GM23338 (cell line): Measurements from ENCODE around the gene UGT1A3. TPM values are rescaled to one million over a fixed set of nuclear protein-coding genes. Genes with fewer than 3 reads are reported as not detected.
"Not testable (repeated sequence)": the region's sequence is repeated elsewhere in the genome, so short reads cannot be mapped to it uniquely, and the experiment has no call there.

Source experiments
- ATAC-seq: fragments of 200-7000 bp; cut with Tn5 transposase; 3 replicates; pipeline ENCODE4 v1.9.1; 2020
- DNase-seq: peaks from one replicate; pipeline ENCODE4 v3.0.0-alpha.2; 2015; ENCODE audit warnings: low spot score
- H2AFZ ChIP-seq: fragments of 200-600 bp; sonication (generic); 2 replicates; pipeline ENCODE4 v1.8.0; 2016; ENCODE audit warnings: antibody characterized with exemption, mild to moderate bottlenecking, moderate library complexity
- H3F3A ChIP-seq: fragments of 200-600 bp; sonication (generic); replicated peaks from 2 replicates; pipeline ENCODE4 v1.8.0; 2017; ENCODE audit warnings: antibody characterized with exemption, mixed run types, low read depth
- H3K27ac ChIP-seq: fragments of 200-600 bp; sonication (generic); 2 replicates; pipeline ENCODE4 v1.6.1; 2016; ENCODE audit warnings: low read depth
- H3K27me3 ChIP-seq: fragments of 200-600 bp; sonication (generic); 2 replicates; pipeline ENCODE4 v1.8.0; 2016; ENCODE audit warnings: mild to moderate bottlenecking, mixed run types, moderate library complexity; ENCODE audit not compliant: insufficient read depth
- H3K36me3 ChIP-seq: fragments of 200-600 bp; sonication (generic); 2 replicates; pipeline ENCODE4 v1.8.0; 2016; ENCODE audit warnings: mild to moderate bottlenecking; ENCODE audit not compliant: insufficient read depth
- H3K4me1 ChIP-seq: fragments of 200-600 bp; sonication (generic); 2 replicates; pipeline ENCODE4 v1.8.0; 2016; ENCODE audit warnings: mild to moderate bottlenecking, moderate library complexity; ENCODE audit not compliant: insufficient read depth
- H3K4me2 ChIP-seq: fragments of 200-600 bp; sonication (generic); 2 replicates; pipeline ENCODE4 v1.7.1; 2017; ENCODE audit warnings: mixed run types
- H3K4me3 ChIP-seq: fragments of 200-600 bp; sonication (generic); 2 replicates; pipeline ENCODE4 v1.6.1; 2016; ENCODE audit warnings: mixed run types
- H3K79me2 ChIP-seq: fragments of 200-600 bp; sonication (generic); replicated peaks from 2 replicates; pipeline ENCODE4 v1.8.0; 2017; ENCODE audit warnings: mild to moderate bottlenecking; ENCODE audit not compliant: insufficient read depth
- H3K9me2 ChIP-seq: fragments of 200-600 bp; sonication (generic); 2 replicates; pipeline ENCODE4 v1.8.0; 2017; ENCODE audit not compliant: insufficient read depth
- H4K20me1 ChIP-seq: fragments of 200-600 bp; sonication (generic); replicated peaks from 2 replicates; pipeline ENCODE4 v1.8.0; 2017; ENCODE audit warnings: mild to moderate bottlenecking; ENCODE audit not compliant: insufficient read depth
- H3K27ac Mint-ChIP-seq: 2 replicates; pipeline ENCODE4 v1.8.0; 2020; ENCODE audit warnings: inconsistent platforms, mild to moderate bottlenecking, moderate library complexity, mixed read lengths
- H3K27me3 Mint-ChIP-seq: 3 replicates; pipeline ENCODE4 v1.8.0; 2022; ENCODE audit warnings: low read depth, mild to moderate bottlenecking, moderate library complexity, mixed read lengths, inconsistent platforms; ENCODE audit not compliant: insufficient read depth, poor library complexity
- H3K36me3 Mint-ChIP-seq: 3 replicates; pipeline ENCODE4 v1.8.0; 2021; ENCODE audit warnings: low read depth, mild to moderate bottlenecking, inconsistent platforms, moderate library complexity, mixed read lengths
- H3K4me1 Mint-ChIP-seq: 3 replicates; pipeline ENCODE4 v1.8.0; 2020; ENCODE audit warnings: mild to moderate bottlenecking, inconsistent platforms, mixed read lengths
- H3K4me3 Mint-ChIP-seq: 3 replicates; pipeline ENCODE4 v1.8.0; 2021; ENCODE audit warnings: moderate library complexity, mild to moderate bottlenecking, inconsistent platforms, mixed read lengths
- H3K9me3 Mint-ChIP-seq: 3 replicates; pipeline ENCODE4 v1.8.0; 2020; ENCODE audit warnings: moderate library complexity, mild to moderate bottlenecking, inconsistent platforms, mixed read lengths
- CREB1 ChIP-seq: fragments of 250-450 bp; sonication (Bioruptor Pico); IDR thresholded peaks from 2 replicates; pipeline ENCODE4 v1.5.0; 2020; ENCODE audit warnings: low read depth, mild to moderate bottlenecking, moderate library complexity
- CTCF ChIP-seq, 2 experiments: fragments of 200-600 bp in 1 of 2; sonication (generic) in 1 of 2; conservative IDR thresholded peaks; 2 replicates each; pipeline versions ENCODE4 v1.5.1 to v1.6.1; 2016 to 2017; ENCODE audit warnings: antibody characterized with exemption in 2 of 2, low read depth in 2 of 2, mild to moderate bottlenecking in 2 of 2, moderate library complexity in 1 of 2
- ETS1 ChIP-seq: IDR thresholded peaks from 2 replicates; pipeline ENCODE4 v1.6.1; 2016; ENCODE audit warnings: antibody characterized with exemption
- EZH2 ChIP-seq: fragments of 200-600 bp; sonication (generic); IDR thresholded peaks from one replicate; pipeline ENCODE4 v1.8.0; 2017; ENCODE audit warnings: antibody characterized with exemption, mild to moderate bottlenecking, low read depth; ENCODE audit not compliant: unreplicated experiment
- EZH2phosphoT487 ChIP-seq: fragments of 200-600 bp; sonication (generic); IDR thresholded peaks from one replicate; pipeline ENCODE4 v1.8.1; 2018; ENCODE audit warnings: antibody characterized with exemption; ENCODE audit not compliant: unreplicated experiment
- NANOG ChIP-seq: IDR thresholded peaks from 2 replicates; pipeline ENCODE4 v1.6.1; 2016; ENCODE audit warnings: antibody characterized with exemption, borderline replicate concordance
- POLR2AphosphoS5 ChIP-seq: IDR thresholded peaks from 2 replicates; pipeline ENCODE4 v1.6.1; 2016; ENCODE audit warnings: antibody characterized with exemption, low read depth
- REST ChIP-seq: IDR thresholded peaks from one replicate; pipeline ENCODE4 v1.6.1; 2018; ENCODE audit warnings: antibody characterized with exemption; ENCODE audit not compliant: unreplicated experiment
- STAT1 ChIP-seq: IDR thresholded peaks from one replicate; pipeline ENCODE4 v1.6.1; 2016; ENCODE audit warnings: antibody characterized with exemption; ENCODE audit not compliant: unreplicated experiment
- ZNF331 ChIP-seq: fragments of 250-450 bp; sonication (Bioruptor Pico); IDR thresholded peaks from 2 replicates; pipeline ENCODE4 v1.5.0; 2020; ENCODE audit warnings: low read depth, mild to moderate bottlenecking, moderate library complexity
- polyA plus RNA-seq: library from polyadenylated mRNA; unstranded; fragments of >200 nt; fragmentation: Nextera tagmentation; extraction: Ambion mirVana; gene quantifications from 2 replicates; pipeline ENCODE4 v1.2.1, GENCODE V29; 2016
- total RNA-seq: library from RNA; depleted of rRNA; stranded (reverse); fragments of >200 nt; shearing (Covaris generic); gene quantifications from 2 replicates; pipeline ENCODE4 v1.2.3, GENCODE V29; 2014

Gene UGT1A3
- total and polyA plus RNA-seq, 2 experiments from 2014 or later: not detected

- not testable (repeated sequence) for H3K9me3 Mint-ChIP-seq, H3K9me2 ChIP-seq, H3K4me3 Mint-ChIP-seq, H3K36me3 ChIP-seq, H3K27ac Mint-ChIP-seq, H3F3A ChIP-seq, DNase-seq, H3K79me2 ChIP-seq, H3K27me3 ChIP-seq, H3K4me2 ChIP-seq, H3K36me3 Mint-ChIP-seq, H3K4me1 ChIP-seq, H3K4me3 ChIP-seq, ATAC-seq, H3K27ac ChIP-seq, H4K20me1 ChIP-seq, H2AFZ ChIP-seq, H3K4me1 Mint-ChIP-seq, H3K27me3 Mint-ChIP-seq
These were observed 28.0 kb upstream of the UGT1A3 start for GRCh38 chr2:233700842-233701241.

GRCh38 chr2:233702238-233702637 is 26.6 kb upstream of the UGT1A3 start:
- H4K20me1 ChIP-seq: no peaks in the 10 kb centered on the region
- no peaks in the 10 kb centered on the region for H3K9me2 ChIP-seq
- Mint-ChIP-seq H3K9me3 (no peaks in the 10 kb centered on the region), H3K4me1 (peaks cover 5% of the 10 kb centered on the region; the same call in 2 of the 3 replicates), H3K4me3 (no peak overlapping the region), H3K27ac (no peak overlapping the region), H3K36me3 (no peaks in the 10 kb centered on the region), H3K27me3 (no peaks in the 10 kb centered on the region)
- no peaks in the 10 kb centered on the region for H3K36me3 ChIP-seq
- no peak for ATAC-seq
- no peak overlapping the region for H3K4me2 ChIP-seq
- H3K79me2 ChIP-seq: no peaks in the 10 kb centered on the region
- H3F3A ChIP-seq: no peaks in the 10 kb centered on the region
- no peaks in the 10 kb centered on the region for H3K27me3 ChIP-seq
- H3K4me3 ChIP-seq: no peak overlapping the region
- no peak for DNase-seq
- no peak overlapping the region for H3K27ac ChIP-seq
- H2AFZ ChIP-seq: no peak overlapping the region
- H3K4me1 ChIP-seq: 0 out of 2 replicates have a peak, but pooled peaks cover 5% of the 10 kb centered on the region
- TF ChIP-seq EZH2 (no peak), CTCF (conservative IDR thresholded peaks at IDR 0.05; ENCODE audit: low read depth in 2 of 2) (no peak), STAT1 (no peak), REST (no peak), POLR2AphosphoS5 (no peak), NANOG (no peak), EZH2phosphoT487 (no peak), ZNF331 (CRISPR knock-in tag) (no peak), CREB1 (no peak), ETS1 (no peak)
